ENCODE measurements around the gene RBM20. TPM values are rescaled to one million over a fixed set of nuclear protein-coding genes. Genes with fewer than 3 reads are reported as not detected.

RBM20 gene
- total and polyA plus RNA-seq, 2 of the 13 experiments (the other 11 are each of a cell fraction or from before 2014, with no cell fraction given), result 0.02 to 0.22 TPM

DNA sequence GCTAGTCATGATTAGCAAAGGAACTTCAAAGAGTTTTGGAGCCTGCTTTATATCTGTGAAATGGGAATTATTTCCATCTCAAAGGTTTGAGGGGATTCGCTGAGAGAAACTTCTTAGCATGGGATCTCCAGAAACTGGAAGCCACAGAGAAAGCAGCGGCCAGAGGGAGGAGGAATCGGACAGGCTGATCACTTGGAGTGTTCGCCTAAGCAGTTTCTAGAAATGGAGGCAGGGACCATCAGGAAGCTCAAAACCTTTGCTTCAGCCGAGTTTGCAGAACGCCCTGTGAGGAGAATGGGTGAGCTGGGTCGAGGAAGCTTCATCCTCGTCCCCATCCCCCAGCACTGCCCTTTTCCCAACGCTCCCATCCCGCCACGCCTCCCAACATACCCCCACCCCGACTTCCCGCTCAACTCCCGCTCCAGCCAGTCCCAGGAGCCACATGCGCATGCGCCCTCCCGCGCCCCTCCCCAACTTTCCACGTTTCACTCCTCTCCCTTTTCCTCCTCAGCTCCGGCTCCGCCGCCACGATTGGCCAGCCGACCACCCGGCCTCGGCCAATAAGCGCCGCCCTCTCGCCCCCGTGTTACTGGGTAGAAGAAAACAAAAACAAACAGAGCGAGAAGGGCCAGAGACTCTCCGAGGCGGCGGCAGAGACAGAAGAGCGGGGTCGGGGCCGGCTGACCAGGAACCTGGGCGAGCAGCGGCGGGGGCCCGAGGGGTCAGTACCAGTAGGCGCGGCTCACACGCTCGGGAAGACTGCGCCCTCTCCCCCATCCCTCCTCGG, 227.4 kb downstream of the RBM20 start, which contains the start of gene PDCD4 (continued):
- TF ChIP-seq, protein P1, sequence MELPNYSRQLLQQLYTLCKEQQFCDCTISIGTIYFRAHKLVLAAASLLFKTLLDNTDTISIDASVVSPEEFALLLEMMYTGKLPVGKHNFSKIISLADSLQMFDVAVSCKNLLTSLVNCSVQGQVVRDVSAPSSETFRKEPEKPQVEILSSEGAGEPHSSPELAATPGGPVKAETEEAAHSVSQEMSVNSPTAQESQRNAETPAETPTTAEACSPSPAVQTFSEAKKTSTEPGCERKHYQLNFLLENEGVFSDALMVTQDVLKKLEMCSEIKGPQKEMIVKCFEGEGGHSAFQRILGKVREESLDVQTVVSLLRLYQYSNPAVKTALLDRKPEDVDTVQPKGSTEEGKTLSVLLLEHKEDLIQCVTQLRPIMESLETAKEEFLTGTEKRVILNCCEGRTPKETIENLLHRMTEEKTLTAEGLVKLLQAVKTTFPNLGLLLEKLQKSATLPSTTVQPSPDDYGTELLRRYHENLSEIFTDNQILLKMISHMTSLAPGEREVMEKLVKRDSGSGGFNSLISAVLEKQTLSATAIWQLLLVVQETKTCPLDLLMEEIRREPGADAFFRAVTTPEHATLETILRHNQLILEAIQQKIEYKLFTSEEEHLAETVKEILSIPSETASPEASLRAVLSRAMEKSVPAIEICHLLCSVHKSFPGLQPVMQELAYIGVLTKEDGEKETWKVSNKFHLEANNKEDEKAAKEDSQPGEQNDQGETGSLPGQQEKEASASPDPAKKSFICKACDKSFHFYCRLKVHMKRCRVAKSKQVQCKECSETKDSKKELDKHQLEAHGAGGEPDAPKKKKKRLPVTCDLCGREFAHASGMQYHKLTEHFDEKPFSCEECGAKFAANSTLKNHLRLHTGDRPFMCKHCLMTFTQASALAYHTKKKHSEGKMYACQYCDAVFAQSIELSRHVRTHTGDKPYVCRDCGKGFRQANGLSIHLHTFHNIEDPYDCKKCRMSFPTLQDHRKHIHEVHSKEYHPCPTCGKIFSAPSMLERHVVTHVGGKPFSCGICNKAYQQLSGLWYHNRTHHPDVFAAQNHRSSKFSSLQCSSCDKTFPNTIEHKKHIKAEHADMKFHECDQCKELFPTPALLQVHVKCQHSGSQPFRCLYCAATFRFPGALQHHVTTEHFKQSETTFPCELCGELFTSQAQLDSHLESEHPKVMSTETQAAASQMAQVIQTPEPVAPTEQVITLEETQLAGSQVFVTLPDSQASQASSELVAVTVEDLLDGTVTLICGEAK (IDR thresholded peaks at IDR 0.05), result no peak
- TF ChIP-seq, protein P1 (CRISPR knock-in tag; IDR thresholded peaks at IDR 0.05), result no peak
- TF ChIP-seq, protein P2, sequence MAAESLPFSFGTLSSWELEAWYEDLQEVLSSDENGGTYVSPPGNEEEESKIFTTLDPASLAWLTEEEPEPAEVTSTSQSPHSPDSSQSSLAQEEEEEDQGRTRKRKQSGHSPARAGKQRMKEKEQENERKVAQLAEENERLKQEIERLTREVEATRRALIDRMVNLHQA (CRISPR knock-in tag; IDR thresholded peaks at IDR 0.05), result no peak
- TF ChIP-seq, protein P3, sequence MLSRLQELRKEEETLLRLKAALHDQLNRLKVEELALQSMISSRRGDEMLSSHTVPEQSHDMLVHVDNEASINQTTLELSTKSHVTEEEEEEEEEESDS (CRISPR knock-in tag; IDR thresholded peaks at IDR 0.05; ENCODE audit: borderline replicate concordance), result no peak
- TF ChIP-seq ZNF672 (CRISPR knock-in tag; IDR thresholded peaks at IDR 0.05), result no peak
- TF ChIP-seq TARDBP (CRISPR knock-in tag; IDR thresholded peaks at IDR 0.05), result no peak
- no peak for TF ChIP-seq ZNF564 (CRISPR knock-in tag; IDR thresholded peaks at IDR 0.05)
- TF ChIP-seq ZNF644 (CRISPR knock-in tag; IDR thresholded peaks at IDR 0.05; ENCODE audit: low read depth), result no peak
- no peak for TF ChIP-seq TP53 (CRISPR knock-in tag; conservative IDR thresholded peaks at IDR 0.05)
- no peak for TF ChIP-seq ETV5 (CRISPR knock-in tag; IDR thresholded peaks at IDR 0.05; ENCODE audit: borderline replicate concordance)
- TF ChIP-seq KDM4B (CRISPR knock-in tag; IDR thresholded peaks at IDR 0.05), result no peak
- TF ChIP-seq, protein P4, sequence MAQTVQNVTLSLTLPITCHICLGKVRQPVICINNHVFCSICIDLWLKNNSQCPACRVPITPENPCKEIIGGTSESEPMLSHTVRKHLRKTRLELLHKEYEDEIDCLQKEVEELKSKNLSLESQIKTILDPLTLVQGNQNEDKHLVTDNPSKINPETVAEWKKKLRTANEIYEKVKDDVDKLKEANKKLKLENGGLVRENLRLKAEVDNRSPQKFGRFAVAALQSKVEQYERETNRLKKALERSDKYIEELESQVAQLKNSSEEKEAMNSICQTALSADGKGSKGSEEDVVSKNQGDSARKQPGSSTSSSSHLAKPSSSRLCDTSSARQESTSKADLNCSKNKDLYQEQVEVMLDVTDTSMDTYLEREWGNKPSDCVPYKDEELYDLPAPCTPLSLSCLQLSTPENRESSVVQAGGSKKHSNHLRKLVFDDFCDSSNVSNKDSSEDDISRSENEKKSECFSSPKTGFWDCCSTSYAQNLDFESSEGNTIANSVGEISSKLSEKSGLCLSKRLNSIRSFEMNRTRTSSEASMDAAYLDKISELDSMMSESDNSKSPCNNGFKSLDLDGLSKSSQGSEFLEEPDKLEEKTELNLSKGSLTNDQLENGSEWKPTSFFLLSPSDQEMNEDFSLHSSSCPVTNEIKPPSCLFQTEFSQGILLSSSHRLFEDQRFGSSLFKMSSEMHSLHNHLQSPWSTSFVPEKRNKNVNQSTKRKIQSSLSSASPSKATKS (CRISPR knock-in tag; IDR thresholded peaks at IDR 0.05), result no peak
- TF ChIP-seq CAMTA2 (CRISPR knock-in tag; IDR thresholded peaks at IDR 0.05; ENCODE audit: borderline replicate concordance), result no peak
- no peak; the same call in 1 of the 2 replicates for TF ChIP-seq SALL1 (CRISPR knock-in tag; IDR thresholded peaks at IDR 0.05)
- no peak for TF ChIP-seq ZBTB21 (CRISPR knock-in tag; IDR thresholded peaks at IDR 0.05)
- TF ChIP-seq RORA (CRISPR knock-in tag; IDR thresholded peaks at IDR 0.05), result no peak
- TF ChIP-seq ZSCAN12 (CRISPR knock-in tag; IDR thresholded peaks at IDR 0.05), result no peak
- TF ChIP-seq ETV6 (CRISPR knock-in tag; conservative IDR thresholded peaks at IDR 0.05), result no peak
- no peak for TF ChIP-seq ZNF235 (CRISPR knock-in tag; IDR thresholded peaks at IDR 0.05; ENCODE audit: borderline replicate concordance)
- TF ChIP-seq ZNF629 (CRISPR knock-in tag; conservative IDR thresholded peaks at IDR 0.05), result no peak
